ENCODE measurements around the gene MANSC1.
A peak's percentile ranks its signal among the peaks of the same experiment; 100 is the strongest.

The MANSC1 gene

DNA sequence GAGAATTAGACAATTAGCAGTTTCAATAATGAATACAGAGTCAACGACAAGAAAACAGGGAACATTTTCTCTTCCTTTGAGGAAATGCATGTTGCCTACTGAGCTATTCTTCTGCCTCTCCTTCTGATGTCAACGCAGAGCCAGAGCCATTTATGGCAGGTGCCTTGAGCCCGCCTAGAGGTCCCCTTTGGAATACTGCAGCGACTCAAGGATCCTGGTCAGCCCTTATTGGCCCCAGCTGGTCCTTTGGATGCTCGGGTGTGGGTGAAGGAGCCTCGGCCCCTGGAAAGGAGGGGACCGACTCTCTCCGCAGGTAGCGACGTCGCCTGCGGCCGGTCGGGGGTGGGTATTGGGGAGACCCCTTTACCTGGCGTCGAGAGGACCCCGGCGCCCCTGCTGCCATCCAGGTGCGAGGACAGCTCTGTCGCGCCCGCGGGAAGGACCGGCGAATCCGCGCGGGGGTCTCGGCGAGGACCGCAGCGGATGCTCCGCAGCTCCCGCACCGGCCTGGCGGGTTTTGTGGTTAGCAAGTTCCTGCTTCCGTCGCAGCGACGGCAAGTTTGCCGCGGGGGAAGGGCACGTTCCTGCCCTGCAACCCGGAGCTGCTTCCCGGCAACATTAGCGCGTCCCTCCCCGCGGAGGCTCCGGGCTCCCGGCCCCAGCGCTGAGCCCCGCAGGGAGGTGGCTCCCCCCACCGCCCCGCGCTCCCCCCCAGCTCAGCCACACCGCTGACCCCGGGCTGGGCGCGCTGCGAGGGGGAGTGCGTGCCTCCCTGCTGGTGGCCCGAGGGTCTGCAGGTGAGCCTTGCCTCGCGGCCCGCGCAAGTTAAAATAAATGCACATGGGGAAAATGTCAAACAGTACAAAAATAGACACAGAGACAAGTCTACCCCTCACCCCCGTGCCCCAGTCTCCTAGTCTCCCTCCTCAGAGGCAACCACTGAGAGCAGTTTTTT lies at the start of gene MANSC1:
Gene MANSC1, minus strand, starts transcription at position 532 of the 955 bp plus-strand sequence. CDS start 6,928 bp downstream, outside the sequence.
- DNase-seq (ENCODE audit: low read depth in 3 of 3) = peak in 2 of 3 donors; percentile 5 to 28

- no peak for DNase-seq (ENCODE audit: low read depth in 3 of 3)
Measured at GRCh38 chr12:12399161-12399560, 49.1 kb upstream of the MANSC1 start.

DNA sequence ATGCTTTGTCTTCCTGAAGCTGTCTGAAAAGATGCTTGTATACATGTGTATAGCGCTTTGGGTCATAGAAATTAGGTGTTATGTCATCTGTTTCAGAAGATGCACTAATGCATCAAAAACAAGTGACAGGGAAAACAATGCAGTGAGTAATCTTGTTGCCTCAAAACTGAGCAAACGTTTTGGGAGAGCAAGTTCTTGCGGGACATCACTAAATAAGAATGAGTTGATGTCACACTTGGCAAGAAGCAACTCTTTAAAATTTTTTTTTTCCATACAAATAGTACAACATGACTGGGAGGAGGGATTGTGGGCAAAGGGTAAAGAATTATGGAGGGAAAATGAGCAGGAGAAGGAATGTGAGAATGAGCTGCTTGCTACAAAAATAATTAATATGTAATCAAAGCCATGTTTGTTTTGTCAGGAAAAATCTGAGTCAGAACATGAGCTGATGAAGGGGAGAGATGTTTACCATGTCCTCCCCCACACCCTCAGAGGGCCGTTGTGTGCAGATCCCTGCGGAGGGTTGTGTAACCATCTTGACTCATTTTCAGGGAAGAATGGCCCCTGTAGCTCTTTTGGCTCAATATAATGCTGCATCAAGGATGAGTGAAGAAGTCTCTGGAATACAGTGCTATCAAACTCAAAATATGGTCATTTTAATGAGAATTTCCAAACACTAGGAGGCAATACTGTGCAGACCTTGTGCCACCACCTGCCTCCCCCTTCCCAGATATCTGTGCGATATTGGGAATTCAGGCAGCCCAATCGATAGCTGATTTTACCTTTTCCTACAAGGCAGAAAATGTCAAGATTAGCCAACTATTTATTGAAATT lies 48.2 kb upstream of the MANSC1 start:
- DNase-seq (ENCODE audit: low read depth in 3 of 3) = no peak

DNA sequence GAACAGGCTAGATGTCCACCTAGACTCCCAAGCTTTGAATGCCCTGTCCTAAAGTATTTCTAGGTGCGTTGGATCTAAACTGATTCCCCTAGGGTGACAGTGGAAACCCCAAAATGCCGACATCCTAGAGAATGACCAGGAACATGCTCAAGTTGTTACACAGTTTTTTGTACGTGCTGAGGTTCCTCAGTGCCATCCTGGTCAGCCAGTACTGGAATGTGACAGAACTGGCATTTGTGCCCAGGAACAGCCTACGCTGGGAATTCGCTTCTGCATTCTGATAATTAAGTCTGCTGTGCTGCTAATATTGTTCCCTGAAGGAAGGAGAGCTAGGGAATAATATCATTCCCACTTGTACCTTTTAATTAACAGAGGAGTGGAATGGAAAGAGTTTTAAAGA lies 47.1 kb upstream of the MANSC1 start:
- DNase-seq (ENCODE audit: low read depth in 3 of 3) = no peak

DNA sequence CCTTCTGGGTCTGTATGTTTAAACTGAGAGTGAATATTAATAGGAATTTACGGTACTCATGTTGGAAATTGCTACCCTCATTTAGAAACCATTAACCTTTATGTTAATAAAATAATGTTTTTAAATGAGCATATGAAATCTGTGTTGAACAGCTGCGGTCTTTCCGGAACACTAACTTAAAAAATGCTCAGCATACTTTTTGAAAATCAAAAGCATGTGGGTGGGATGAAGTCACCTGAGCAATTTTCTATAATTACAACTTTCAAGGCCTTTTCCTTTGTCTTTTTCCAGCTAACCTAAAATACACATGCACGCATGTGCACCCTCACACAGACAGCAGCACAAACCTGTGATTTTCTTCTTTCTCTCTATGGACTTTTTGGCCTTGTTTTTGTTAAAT lies 46.7 kb upstream of the MANSC1 start:
- no peak for DNase-seq (ENCODE audit: low read depth in 3 of 3)

DNA sequence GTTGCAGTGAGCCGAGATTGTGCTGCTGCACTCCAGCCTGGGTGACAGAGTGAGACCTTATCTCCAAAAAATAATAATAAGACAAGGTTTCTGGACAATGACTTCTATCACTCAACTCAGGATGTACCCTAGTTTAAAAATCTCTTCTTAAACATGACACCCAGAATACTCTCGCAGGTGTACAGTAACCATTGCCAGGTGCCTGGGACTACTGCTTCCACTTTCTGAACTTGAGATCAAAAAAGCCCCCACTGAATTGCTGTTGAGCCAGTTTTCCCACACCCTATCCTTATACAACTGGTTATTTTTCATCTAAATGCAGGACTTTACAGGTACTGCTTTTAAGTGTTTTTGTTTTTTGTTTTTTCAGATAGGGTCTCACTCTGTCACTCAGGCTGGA lies 43.1 kb upstream of the MANSC1 start:
- DNase-seq (ENCODE audit: low read depth in 3 of 3) = no peak

GRCh38 chr12:12392413-12392812 lies 42.4 kb upstream of the MANSC1 start:
- DNase-seq (ENCODE audit: low read depth in 3 of 3) = no peak

- DNase-seq (ENCODE audit: low read depth in 3 of 3) = no peak
Measured at GRCh38 chr12:12387501-12387900, 37.5 kb upstream of the MANSC1 start.

GRCh38 chr12:12384571-12385340 lies 34.7 kb upstream of the MANSC1 start:
- DNase-seq (ENCODE audit: low read depth in 3 of 3) = peak; percentile 12 to 41 (median 32)

- no peak for DNase-seq (ENCODE audit: low read depth in 3 of 3)
Measured at GRCh38 chr12:12381982-12382381, 31.9 kb upstream of the MANSC1 start.

GRCh38 chr12:12380949-12381593 lies 31.0 kb upstream of the MANSC1 start:
- DNase-seq (ENCODE audit: low read depth in 3 of 3) = no peak

GRCh38 chr12:12379831-12380730 lies 30.0 kb upstream of the MANSC1 start:
- DNase-seq (ENCODE audit: low read depth in 3 of 3) = no peak

- DNase-seq (ENCODE audit: low read depth in 3 of 3) = no peak
Measured at GRCh38 chr12:12378616-12379015, 28.6 kb upstream of the MANSC1 start.

- DNase-seq (ENCODE audit: low read depth in 3 of 3) = no peak
Measured at GRCh38 chr12:12376646-12377448, 26.8 kb upstream of the MANSC1 start.

- no peak for DNase-seq (ENCODE audit: low read depth in 3 of 3)
Measured at GRCh38 chr12:12372946-12373722, 23.1 kb upstream of the MANSC1 start.

DNA sequence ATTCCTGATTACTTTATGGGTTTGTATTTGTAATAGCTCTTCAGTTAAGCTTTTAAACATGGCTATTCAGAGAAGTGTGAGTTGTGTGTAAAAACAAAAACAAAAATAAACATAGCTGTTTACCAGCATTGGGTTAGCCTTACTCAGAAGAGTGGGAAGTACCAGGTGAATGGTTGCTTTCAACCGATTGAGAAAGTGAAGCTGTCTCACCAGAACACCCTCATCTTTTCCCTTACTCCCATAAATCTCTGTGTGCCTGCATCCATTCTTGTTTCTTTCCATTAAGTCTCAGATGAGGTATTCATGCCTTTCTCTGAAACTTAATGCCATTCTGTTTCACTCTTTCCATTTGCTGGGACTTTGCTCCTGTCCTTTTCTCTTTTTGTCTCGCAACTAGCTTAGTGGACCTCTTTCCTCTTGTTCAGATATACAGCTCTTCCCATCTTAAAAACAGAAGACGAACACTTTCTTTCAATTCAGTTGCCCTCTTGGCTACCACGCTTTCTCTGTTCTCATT lies 17.5 kb upstream of the MANSC1 start:
- DNase-seq (ENCODE audit: low read depth in 3 of 3) = no peak

DNA sequence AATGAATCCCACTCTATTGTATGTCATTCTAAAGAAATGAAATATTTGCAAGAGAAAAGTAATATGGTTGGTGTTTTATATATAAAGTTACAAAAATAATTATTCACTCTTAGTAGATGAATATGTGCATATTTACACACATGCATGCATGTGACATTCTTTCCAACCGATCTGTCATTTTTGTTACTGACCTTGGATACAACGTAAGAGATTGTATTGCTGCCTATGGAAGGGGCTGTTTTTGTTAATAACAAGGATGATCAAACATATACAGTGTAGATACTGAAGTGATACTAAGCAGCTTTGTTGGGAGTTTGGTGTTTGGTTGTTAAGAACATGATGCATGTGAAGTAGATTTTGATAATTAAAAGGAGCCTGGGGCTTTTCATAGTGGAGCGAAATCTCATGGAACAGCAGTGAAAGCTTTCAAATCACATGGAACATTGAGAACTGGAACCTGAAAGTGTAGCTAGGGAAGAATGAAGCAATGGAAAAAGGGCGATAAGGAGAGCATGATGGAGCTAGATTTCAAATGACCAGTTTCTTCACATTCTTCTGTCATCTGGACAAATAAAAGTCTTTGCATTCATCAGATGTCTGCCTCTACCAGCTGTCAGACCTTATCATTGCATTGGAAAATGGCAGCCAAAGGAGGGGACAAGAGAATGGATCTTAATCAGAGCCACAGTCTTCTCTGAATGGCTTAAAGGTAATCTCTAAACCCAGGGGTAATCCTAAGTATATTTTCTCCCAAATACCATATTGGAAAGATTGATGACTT lies 16.8 kb upstream of the MANSC1 start:
- DNase-seq (ENCODE audit: low read depth in 3 of 3) = no peak
